Adipose tissue (tissue), 3 donors: ENCODE results near the gene ACOX1. TPM values are rescaled to one million over a fixed set of nuclear protein-coding genes. Genes with fewer than 3 reads are reported as not detected.

Experiments used
- H3K27ac ChIP-seq: one replicate; pipeline ENCODE4 v1.5.1; 2013; ENCODE audit warnings: low read depth, low read length
- WGBS, 3 donors: extraction: QIAGEN DNeasy Blood & Tissue Kit; methylation state at CpG; one replicate each; pipeline ENCODE4 v1.1.7; 2013; 5-methylcytosine and 5-hydroxymethylcytosine counted together
- polyA plus RNA-seq, 3 donors: library from polyadenylated mRNA; stranded (reverse); fragments of 200-250 nt; gene quantifications; one replicate each; pipeline ENCODE4 v1.2.3, GENCODE V29; 2013
- donor health status: healthy with polysubstance abuse.
- donor health status: Bipolar disorder and iron deficiency.
- donor health status: healthy.

ACOX1 gene
- polyA plus RNA-seq, 3 donors, result 17.7 to 61.9 (median 19.8) TPM

DNA sequence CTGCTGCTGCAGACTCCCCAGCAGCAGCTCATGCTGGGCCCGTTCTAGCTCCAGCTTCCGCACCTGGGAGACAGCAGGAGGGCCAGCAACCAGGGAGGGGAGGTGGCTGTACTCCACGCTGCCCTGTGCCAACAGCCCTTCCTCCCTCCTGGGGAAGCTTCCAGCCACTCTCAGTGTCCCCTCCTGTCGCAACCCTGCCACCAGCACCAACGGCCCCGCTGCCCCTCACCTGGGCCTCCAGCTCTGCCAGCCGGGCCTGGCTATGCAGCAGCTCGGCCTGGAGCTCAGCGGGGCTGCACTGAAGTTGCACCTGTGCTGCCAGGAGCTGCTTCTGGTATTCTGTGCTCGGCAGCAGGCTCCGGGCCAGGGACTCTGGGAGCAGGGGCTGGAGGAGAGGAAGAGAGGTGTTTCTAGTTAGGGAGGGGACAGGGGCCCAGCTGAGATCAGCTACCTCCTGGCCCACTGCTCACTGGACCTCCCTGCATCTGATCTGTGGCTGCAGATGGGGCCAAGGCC lies 58.9 kb downstream of the ACOX1 start:
- H3K27ac ChIP-seq, result no peak overlapping the region
- WGBS, 3 donors, result 76 to 83% (median 79%) methylated on average over 11 of the region's 11 CpGs

DNA sequence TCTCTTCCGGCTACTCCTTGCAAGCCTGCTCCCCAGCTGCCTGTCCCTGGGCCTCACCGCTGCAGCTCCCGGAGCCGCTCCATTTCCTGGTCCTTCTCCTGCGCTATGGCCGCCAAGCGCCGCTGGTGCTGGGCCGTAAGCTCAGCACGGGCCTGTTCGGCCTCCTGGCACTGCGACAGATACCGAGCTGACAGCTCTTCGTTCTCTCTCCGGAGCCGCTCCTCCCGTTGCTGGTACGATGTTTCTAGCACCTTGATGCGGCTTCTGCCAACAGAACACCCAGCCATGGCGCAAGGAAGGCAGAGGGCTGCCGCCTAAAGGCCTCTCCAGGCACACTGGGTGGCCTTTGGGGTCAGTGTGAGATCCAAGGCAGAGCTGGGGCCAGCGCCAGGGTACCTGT lies 59.4 kb downstream of the ACOX1 start:
- 92 to 94% (median 93%) methylated on average over 22 of the region's 22 CpGs for WGBS, 3 donors
- no peak overlapping the region for H3K27ac ChIP-seq

DNA sequence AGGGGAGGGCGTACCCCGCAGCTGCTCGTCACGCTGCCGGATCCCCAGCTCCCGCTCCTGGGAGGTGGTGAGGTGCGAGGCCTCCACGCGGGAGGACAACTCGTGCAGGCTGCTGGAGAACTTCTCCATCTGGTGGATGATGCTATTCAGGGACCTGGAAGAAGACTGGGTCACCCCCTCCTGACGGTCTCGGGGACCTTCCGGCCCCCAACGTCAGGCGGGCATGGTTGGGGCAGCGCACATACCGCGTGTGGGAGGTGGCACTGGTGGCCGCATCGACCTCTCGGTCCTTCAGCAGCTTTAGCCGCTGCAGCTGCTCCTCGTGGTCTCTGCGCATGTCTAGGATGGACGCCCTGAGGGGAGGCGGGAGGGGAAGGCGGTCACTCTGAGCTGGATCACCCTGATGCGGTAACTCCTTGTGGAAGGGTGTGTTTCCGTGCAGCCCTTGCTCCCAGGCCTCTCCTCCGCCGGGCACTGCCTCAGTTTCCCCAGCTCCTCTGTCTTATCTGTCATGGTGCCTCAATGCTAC lies 61.0 kb downstream of the ACOX1 start:
- no peak overlapping the region for H3K27ac ChIP-seq
- 92 to 96% (median 94%) methylated on average over 30 to 31 of the region's 31 CpGs for WGBS, 3 donors

DNA sequence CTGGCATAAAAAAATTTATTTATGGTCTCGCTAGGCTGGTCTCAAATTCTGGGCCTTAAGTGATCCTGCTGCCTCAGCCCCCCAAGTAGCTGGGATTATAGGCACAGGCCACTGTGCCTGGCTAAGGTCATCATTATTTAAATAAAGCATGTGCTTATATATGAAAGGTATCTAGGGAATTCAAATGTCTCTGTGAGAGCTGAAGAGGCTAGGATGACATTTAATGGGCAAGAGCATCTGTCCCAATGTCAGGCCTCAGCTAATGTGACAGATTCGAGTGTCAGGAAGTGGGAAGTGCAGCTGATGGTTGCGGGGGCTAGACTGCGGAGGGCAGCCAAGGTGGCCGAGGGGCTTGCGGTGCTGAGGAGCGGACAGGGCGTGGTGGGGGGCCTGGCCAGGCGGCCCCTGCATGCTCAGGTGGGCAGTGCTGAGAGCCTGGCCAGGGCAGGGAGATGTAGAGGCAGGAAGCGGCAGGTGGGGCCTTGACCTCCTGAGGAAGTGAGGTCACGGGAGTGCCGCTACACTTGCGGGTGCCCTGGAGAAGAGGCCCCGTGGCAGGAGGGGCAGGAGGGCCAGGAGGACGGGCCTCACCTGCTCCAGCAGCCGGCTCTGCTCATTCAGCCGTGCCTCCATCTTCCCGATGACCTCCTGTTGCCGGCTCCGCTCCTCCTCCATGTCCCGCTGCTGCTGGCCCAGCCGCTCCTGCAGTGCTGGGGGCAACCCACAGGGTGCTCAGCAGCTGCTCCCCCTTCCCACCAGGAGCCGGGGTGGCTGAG lies 61.6 kb downstream of the ACOX1 start:
- 81 to 88% (median 83%) methylated on average over 18 to 23 of the region's 23 CpGs for WGBS, 3 donors

DNA sequence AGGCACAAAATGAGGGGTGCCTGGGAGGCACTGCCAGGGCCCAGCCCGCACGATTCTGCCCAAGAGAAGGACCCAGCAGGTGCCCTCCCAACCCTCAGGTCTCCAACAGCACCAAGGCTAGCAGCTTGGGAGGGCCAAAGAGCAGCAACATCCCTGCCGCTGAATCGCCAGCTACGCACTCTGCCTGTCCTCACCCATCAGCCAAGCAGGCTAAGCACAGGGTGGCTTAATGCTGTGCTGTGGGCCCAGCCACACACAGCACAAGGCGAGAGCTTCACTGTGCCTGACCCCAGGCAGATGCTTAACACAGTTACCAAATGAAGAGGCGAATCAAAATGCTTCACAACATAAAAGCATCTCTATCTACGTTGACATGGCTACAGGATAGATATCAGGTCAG lies 63.7 kb downstream of the ACOX1 start:
- WGBS, 3 donors, result 86 to 91% (median 87%) methylated on average over 8 of the region's 8 CpGs
- H3K27ac ChIP-seq, result no peak overlapping the region

More for the DNA sequence above, 61.6 kb downstream of the ACOX1 start:
- no peak overlapping the region for H3K27ac ChIP-seq

DNA sequence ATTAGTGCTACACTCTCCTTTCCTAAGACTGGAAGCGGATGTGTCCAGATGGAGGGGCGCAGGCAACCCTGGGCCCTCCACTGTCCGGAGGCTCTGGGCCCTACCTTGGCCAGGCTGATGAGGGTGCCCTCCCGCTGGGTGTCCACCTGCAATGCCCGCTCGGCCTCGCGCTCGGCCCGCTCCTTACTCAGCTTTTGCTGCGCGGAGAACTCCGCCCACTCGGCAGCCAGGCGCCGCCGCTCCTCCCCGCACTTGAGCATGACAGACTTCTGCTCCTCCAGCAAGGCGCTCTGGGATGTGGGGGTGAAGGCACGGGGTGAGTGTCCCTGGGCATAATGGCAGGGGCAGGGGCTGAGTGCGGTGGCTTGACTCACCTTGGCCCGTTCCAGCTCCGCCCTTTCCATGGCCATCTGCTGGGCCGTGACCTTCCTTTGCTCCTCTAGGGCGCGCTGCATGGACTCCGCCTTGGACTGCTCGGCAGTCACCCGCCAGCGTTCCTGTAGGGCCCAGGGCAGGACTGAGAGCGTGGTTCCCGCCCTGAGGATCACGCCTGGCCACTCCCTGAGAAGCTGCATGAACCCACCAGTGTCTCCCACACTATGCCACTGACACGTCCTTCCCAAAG lies 64.2 kb downstream of the ACOX1 start:
- WGBS, 3 donors, result 95 to 96% (median 96%) methylated on average over 28 to 34 of the region's 34 CpGs
- H3K27ac ChIP-seq, result no peak overlapping the region

DNA sequence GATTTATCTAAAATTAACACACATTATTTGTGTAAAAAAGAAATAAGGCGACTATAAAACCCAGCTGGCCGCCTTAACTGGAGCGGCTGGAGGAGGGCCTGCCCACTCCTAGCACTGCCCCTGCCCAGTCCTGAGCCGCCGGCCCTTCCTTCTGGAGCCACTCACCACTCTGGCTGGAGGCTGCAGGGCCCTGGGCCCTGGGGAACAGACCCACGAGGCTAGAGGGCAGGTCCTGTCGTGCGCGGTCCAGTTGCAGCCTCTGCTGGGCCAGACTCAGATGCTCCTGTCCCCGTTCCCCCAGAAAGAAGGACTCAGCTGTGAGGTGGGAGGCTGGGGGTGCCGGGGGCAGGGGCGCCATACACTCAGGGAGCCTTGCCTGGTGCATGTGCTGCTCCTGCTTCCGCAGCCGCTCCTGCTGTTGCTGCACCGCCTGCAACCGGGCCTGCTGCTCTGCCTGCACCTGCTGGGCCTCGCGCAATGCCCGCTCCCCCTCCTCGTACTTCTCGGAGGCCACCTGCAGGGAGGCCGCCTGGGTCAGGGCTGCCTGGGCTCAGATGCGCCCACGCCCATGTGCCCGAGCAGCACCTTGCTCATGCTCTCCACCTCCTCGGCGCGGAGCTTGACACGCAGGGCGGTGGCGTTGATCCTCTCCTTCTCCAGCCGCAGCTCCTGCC lies 65.3 kb downstream of the ACOX1 start:
- no peak overlapping the region for H3K27ac ChIP-seq
- 92 to 95% (median 93%) methylated on average over 30 to 32 of the region's 32 CpGs for WGBS, 3 donors

DNA sequence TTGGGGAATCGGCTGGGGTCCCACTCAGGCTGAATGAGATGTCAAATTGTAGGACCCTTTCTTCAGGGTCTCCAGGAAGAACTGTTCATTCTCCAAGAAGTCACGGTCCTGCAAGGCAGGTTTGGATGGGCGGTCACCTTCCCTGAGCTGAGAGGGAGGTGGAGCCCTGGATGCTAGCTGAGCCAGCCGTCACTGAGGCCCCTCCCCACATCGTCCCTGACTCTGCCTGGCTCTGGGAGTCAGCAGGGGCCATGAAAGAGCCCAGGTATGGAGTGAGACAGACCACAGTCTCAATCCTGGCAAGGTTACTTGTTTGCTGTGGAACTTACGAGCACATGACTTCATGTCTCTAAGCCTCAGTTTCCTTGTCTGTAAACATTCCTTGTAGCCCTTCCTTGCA lies 68.3 kb downstream of the ACOX1 start:
- H3K27ac ChIP-seq, result no peak overlapping the region
- WGBS, 3 donors, result 78% methylated on average over 6 of the region's 6 CpGs

DNA sequence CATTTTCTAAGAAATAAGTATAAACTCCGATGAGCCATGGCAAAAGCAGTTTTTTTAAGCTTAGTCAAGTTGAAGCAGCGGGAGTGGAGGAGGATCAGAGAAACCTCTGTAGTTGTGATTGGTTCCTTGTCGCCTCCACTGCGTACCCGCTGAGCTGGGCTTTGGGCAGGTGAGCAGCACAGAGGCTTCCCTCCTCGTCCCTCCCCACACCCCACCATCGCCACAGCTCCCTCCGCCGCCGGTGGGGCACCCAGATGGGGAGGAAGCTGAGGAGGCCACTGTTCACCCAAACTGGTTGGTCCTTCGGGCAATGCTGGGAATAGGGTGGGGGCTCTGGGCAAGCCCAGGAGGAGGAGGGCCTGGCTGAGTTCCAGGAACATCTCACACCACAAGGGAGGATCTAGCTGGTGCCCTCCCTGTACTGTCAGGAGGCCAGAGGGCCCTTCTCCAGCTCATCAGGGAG lies 69.1 kb downstream of the ACOX1 start:
- H3K27ac ChIP-seq, result no peak overlapping the region
- WGBS, 3 donors, result 63 to 75% (median 70%) methylated on average over 11 of the region's 11 CpGs

DNA sequence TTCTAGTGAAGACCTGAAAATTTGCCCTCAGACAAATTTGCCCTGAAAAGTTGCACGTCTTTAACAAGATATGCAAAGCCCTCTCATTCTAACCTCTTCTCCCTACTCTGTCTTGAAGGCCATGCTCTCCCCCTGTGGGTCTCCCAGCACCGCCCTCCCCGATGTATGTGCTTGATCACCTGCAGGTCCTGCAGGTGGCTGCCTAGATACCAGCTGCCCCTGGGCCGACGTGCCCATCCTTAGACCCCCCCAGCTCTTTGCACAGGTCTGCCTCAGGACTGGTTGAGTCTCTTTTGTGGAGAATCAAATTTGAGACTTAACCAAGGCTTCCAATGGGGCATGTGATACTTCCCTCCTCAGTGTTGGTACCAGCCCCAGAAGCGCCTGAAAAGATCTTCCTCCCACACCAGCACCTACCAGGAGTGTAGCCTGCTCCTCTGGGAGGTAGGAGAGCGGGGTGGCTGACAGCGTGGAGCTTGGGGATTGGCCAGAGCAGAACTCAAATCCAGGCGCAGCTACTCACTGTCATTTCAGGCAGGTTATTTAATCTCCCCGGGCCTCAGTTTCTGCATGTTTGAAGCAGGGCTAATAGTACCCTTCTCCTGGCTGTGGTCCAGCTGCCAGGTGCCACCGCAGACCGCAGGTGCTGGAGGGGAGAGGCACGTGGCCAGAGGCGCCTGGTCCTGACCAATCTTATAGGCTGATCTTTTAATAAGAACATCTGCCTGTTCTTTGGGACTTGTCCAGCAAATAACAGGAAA lies 69.7 kb downstream of the ACOX1 start:
- no peak overlapping the region for H3K27ac ChIP-seq
- 66 to 87% (median 79%) methylated on average over 14 of the region's 14 CpGs for WGBS, 3 donors

DNA sequence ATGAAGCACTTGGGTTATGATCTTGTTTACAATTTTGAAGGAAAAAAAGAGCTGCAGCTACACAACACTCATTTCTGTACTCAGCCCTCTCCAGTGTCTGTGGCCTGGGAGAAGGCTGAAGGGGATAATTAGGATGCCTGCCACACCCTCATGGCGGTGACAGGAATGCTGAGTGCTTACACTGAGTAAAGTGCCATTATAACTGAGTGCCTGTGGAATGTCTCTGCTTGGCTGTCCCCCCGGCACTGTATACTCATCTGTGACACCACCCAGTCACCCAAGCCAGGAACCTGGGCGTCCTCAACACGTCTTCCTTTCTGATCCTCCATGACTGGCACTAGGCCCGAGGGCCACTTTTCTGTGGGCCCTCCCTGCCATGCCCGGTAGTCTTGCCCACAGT lies 70.8 kb downstream of the ACOX1 start:
- no peak overlapping the region for H3K27ac ChIP-seq
- 67 to 75% (median 68%) methylated on average over 6 of the region's 6 CpGs for WGBS, 3 donors

DNA sequence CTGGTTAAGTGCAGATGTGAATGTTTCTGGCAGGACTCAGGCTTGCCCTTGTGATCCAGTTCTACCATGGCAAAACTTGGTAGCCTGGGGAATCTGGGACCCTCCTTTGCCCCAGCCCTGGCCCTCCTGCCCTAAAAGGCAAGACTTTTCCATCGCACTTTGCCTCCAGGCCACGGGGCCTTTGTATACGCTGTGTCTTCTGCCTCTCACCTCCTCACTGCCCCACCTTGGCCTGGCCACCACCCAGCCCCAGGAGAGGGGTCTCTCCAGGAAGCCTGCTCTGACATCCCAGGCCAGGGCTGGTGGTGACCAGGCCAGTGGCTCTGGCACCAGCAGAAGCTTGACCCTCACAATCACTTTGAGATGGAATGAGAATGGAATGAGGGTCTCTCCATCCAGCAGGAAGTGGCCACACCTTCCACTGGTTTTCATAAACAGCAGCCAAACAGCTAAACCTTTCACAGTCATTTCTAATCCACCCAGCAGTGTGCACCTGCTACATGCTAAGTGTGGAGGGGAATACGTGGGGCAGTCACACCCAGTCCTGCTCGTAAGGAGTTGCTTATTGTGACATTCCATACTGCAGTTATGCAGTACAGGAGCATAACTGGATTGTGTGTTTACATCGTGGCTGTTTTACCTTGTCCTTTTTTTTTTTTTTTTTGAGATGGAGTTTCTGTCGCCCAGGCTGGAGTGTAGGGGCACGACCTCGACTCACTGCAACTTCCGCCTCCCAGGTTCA lies 72.7 kb downstream of the ACOX1 start:
- H3K27ac ChIP-seq, result no peak overlapping the region
- 83 to 89% (median 84%) methylated on average over 10 of the region's 10 CpGs for WGBS, 3 donors

DNA sequence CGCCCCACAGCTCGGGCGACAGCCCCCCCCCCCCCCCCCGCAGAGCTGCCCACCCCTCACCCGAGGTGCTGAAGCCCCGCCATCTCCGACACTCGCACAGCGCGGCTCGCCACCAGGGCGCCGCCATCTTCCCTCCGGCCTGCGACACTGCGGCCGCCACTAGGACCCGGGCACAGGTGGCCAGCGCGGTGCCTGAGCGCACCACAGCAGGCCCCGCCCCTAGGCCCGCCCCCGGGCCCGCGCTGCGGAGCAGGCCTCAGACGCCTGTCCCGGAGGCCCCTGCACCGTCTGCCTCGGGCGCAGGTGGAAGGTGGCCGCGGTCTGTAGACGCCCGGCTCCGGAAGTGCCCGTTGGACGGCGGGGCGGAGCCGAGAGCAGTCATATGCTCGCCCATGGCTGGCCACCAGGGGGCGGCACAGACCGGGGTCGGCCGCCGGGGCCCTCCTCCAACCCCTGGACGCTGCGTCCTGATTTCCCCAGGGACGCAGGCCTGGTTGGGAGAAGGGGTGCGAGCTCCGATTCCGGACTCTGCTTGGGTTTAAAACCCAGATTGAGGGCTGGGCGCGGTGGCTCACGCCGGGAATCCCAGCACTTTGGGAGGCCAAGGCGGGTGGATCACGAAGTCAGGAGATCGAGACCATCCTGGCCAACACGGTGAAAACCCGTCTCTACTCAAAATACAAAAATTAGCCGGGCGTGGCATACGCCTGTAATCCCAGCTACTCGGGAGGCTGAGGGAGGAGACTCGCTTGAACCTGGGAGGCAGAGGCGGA lies 74.0 kb downstream of the ACOX1 start, which contains the start of gene MRPL38:
Gene MRPL38, minus strand, starts transcription at position 136 of the 773 bp plus-strand sequence. Its CDS starts 9 bp downstream, at position 127.
- WGBS, 3 donors, result 2 to 3% (median 3%) methylated on average over 58 to 67 of the region's 69 CpGs
- H3K27ac ChIP-seq, result peak within 1 kb of the TSS; percentile 69

DNA sequence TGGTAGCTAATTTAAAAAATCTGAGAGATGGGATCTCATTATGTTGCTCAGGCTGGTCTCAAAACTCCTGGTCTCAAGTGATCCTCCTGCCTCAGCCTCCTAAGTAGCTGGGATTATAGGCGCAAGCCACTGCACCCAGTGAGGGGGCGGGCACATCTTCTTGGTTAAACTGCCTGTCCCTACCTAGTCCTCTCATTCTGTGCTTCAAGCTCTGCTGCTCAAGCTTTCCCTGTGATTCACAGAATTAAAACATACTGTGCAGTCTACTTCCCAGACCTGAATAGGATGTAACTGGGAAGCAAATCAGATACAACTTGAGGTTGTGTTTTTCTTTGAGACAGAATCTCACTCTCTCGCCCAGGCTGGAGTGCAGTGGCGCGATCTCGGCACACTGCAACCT lies 76.6 kb downstream of the ACOX1 start:
- WGBS, 3 donors, result 94 to 96% (median 95%) methylated on average over 6 of the region's 6 CpGs
- no peak overlapping the region for H3K27ac ChIP-seq

DNA sequence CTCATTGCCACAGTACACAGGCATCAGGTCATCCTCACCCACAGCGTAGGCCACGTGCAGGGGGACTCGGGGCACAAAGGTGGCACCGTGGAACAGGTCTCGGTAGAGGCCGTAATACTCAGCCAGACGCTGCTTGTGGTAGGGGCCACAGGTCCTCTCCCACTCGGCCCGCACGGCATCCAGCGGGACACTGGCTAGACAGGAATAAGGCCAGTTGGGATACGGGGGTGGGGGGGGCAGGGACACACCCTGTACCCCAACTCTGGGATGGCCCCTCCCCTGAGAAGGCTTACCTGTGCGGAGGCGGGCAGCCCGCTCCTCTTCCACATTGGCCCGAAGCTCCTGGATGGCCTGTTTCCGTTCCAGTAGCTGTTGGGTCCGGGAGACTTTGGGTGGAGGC lies 77.2 kb downstream of the ACOX1 start:
- no peak overlapping the region for H3K27ac ChIP-seq
- WGBS, 3 donors, result 89 to 92% (median 90%) methylated on average over 18 of the region's 18 CpGs

DNA sequence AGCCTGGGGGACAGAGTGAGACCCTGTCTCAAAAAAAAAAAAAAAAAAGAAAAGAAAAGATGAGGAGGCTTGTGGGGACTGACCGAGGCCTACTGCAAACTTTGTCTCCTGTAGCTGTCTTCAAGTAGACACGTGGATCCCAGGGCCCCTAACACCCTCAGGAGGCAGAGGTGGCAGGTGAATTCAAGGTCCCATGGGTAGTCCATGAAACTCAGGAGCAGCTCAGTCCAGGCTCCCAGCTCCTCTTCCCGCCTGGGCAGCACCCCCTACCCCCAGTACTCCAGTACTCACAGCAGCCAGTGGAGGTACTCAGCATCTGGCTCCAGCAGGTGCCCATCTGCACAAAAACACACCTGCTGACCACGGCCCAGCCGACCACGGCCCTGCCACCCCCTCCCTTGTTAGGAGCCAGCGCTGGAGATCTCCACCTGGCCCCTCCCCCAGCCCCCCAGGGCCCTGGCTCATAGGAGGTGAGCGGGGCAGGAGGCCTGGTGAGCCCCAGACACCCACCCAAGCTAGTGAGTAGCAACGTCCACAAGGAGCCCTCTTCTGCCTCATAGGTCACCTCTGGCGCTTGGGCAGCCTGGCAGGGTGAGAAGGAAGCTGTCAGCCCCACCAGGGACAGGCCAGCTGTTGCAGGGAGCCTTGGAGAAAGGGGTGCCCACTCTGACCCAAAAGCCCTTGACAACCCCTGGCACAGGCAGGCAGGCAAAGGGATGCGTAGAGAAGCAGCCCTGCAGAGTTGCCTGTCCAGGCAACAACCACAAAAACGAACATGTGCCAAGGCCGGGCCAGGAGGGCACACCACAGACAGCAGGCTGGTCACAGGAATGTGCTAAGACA lies 78.1 kb downstream of the ACOX1 start:
- H3K27ac ChIP-seq, result no peak overlapping the region
- WGBS, 3 donors, result 79 to 90% (median 90%) methylated on average over 13 of the region's 13 CpGs
